Astrocyte of the spinal cord (primary cell): ENCODE measurements around the gene SMIM38.

Experiments used
- DNase-seq: peaks from one replicate; pipeline ENCODE4 v3.0.0; 2011; ENCODE audit warnings: low read depth, low spot score
- H3K4me3 ChIP-seq: 2 replicates; pipeline ENCODE4 v1.5.1; 2011; ENCODE audit warnings: low read depth, mild to moderate bottlenecking, low read length, moderate library complexity
- CTCF ChIP-seq: IDR thresholded peaks from 2 replicates; pipeline ENCODE4 v1.5.1; 2012; ENCODE audit warnings: low read depth, mild to moderate bottlenecking, low read length, inconsistent platforms
- in situ Hi-C: cut with HindIII; loops from 2 replicates; pipeline ENCODE4 v1.10.0; 2017; ENCODE audit warnings: low sequenced_read_pairs

SMIM38 gene

GRCh38 chr11:69187540-69188065 is 31.9 kb downstream of the SMIM38 start:
- in situ Hi-C loops = no loop called here
- H3K4me3 ChIP-seq = no peak overlapping the region
- DNase-seq = no peak
- TF ChIP-seq CTCF = no peak

- DNase-seq = no peak
- in situ Hi-C loops = no loop called here
- no peak overlapping the region for H3K4me3 ChIP-seq
- no peak for TF ChIP-seq CTCF
These were observed 33.3 kb downstream of the SMIM38 start for GRCh38 chr11:69189059-69189458.

- in situ Hi-C loops = no loop called here
- no peak for TF ChIP-seq CTCF
- DNase-seq = no peak
These were observed 35.2 kb downstream of the SMIM38 start for GRCh38 chr11:69190796-69191536.

GRCh38 chr11:69192301-69192721 is 36.6 kb downstream of the SMIM38 start:
- DNase-seq = no peak
- no peak for TF ChIP-seq CTCF
- in situ Hi-C loops = no loop called here
- H3K4me3 ChIP-seq = no peak overlapping the region

More at GRCh38 chr11:69190796-69191536, 35.2 kb downstream of the SMIM38 start:
- no peak overlapping the region for H3K4me3 ChIP-seq

- no peak for TF ChIP-seq CTCF
- in situ Hi-C loops = no loop called here
- no peak overlapping the region for H3K4me3 ChIP-seq
- DNase-seq = no peak
These were observed 37.4 kb downstream of the SMIM38 start for GRCh38 chr11:69193151-69193550.

GRCh38 chr11:69193629-69194028 is 37.9 kb downstream of the SMIM38 start:
- no peak for TF ChIP-seq CTCF
- DNase-seq = no peak
- H3K4me3 ChIP-seq = no peak overlapping the region
- in situ Hi-C loops = no loop called here
